ENCODE data around the gene CTRB1. TPM values are rescaled to one million over a fixed set of nuclear protein-coding genes. Genes with fewer than 3 reads are reported as not detected.
A peak's percentile ranks its signal among the peaks of the same experiment; 100 is the strongest.

CTRB1 gene
- total RNA-seq, 1 experiment from 2014 or later: not detected

DNA sequence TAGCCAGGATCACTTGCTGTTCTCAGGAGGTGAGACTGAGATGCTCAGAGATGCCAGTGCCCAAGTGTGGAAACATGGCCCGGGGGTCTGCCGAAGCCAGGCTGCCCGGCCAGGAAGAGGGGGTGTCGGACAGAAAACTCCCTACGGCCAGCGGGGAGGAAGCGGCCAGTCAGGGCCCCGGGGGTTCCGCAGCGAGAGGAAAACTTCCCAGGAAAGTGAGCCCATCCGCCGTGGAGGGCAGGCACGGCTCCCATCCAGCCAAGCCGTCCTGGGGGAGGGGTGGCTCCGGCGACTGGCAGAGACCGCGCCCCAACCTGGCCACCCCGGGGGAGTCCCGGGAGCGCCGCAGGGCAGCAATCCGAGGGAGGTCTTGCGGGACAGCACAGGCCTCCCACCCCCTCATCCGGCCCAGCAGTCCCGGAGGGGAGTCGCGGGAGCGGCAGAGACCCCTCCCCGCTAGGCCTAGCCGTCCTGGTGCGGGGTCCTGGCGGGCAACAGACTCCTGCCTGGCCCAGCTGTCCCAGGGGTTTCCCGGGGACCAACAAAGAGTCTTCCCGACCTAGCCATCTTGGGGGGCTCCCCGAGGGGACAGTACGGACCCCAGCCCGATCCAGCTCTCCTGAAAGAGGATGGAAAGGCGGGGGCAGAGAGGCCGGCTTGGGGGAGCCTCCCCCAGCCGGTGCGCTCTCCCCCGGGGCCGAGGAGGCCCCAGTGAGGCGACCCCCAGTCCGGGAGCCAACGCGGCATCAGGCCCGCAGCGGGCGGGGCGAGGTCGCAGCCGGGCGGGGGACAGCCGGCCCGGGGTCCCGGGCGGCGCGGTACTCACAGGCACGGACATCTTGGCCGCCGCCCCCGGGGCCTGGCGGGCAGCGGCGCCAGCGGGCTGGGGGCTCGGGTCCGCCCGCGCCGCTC lies 46.5 kb downstream of the CTRB1 start:
- no TSS peak for BruUV-seq (replicated peaks)
- Mint-ChIP-seq H3K9me3 (ENCODE audit: unreplicated experiment) (no peaks in the 10 kb centered on the region), H3K27ac (ENCODE audit: unreplicated experiment) (peak overlapping the region; percentile 95), H3K4me3 (ENCODE audit: unreplicated experiment) (peak overlapping the region; percentile 82), H3K27me3 (ENCODE audit: insufficient read depth, unreplicated experiment) (no peaks in the 10 kb centered on the region), H3K36me3 (ENCODE audit: insufficient read depth, unreplicated experiment) (peaks cover 22% of the 10 kb centered on the region), H3K4me1 (ENCODE audit: low read depth, unreplicated experiment) (peaks cover 27% of the 10 kb centered on the region)
- TF ChIP-seq, protein P1, sequence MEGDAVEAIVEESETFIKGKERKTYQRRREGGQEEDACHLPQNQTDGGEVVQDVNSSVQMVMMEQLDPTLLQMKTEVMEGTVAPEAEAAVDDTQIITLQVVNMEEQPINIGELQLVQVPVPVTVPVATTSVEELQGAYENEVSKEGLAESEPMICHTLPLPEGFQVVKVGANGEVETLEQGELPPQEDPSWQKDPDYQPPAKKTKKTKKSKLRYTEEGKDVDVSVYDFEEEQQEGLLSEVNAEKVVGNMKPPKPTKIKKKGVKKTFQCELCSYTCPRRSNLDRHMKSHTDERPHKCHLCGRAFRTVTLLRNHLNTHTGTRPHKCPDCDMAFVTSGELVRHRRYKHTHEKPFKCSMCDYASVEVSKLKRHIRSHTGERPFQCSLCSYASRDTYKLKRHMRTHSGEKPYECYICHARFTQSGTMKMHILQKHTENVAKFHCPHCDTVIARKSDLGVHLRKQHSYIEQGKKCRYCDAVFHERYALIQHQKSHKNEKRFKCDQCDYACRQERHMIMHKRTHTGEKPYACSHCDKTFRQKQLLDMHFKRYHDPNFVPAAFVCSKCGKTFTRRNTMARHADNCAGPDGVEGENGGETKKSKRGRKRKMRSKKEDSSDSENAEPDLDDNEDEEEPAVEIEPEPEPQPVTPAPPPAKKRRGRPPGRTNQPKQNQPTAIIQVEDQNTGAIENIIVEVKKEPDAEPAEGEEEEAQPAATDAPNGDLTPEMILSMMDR (IDR thresholded peaks at IDR 0.05; ENCODE audit: insufficient read depth in 1 of 2, low read depth in 1 of 2, low read length in 1 of 2, severe bottlenecking in 1 of 2, unreplicated experiment in 1 of 2): no peak
- H3K36me3 ChIP-seq (ENCODE audit: control insufficient read depth, insufficient read depth, low read length): peaks cover 5% of the 10 kb centered on the region; the same call in 1 of the 2 replicates
- no peaks in the 10 kb centered on the region for H3K27me3 ChIP-seq (replicated peaks; ENCODE audit: control insufficient read depth, insufficient read depth, low read length)
- intact Hi-C loops (cut with micrococcal nuclease; ENCODE audit: unreplicated experiment): loop anchor here (2.0 kb wide), 1 partner anchor 46 kb away; no protein-coding TSS in a partner anchor
- no peaks in the 10 kb centered on the region for H3K9me3 ChIP-seq
- ChIA-PET POLR2A (interaction anchor here (0.5 to 1.5 kb wide), 4 partner anchors 14 to 139 kb away, joined by 3 to 10 read pairs (median 6); partner anchors contain the start of gene BCAR1), CTCF (interaction anchor here (0.8 to 1.9 kb wide), 3 partner anchors 31 to 120 kb away, joined by 3 to 17 read pairs (median 4); no protein-coding TSS in a partner anchor)
- H3K4me1 ChIP-seq: peaks cover 46% of the 10 kb centered on the region
- peak in 1 of 2 experiments; percentile 57 for DNase-seq
- peak overlapping the region; percentile 89 for H3K4me3 ChIP-seq (ENCODE audit: low read depth, low read length)

DNA sequence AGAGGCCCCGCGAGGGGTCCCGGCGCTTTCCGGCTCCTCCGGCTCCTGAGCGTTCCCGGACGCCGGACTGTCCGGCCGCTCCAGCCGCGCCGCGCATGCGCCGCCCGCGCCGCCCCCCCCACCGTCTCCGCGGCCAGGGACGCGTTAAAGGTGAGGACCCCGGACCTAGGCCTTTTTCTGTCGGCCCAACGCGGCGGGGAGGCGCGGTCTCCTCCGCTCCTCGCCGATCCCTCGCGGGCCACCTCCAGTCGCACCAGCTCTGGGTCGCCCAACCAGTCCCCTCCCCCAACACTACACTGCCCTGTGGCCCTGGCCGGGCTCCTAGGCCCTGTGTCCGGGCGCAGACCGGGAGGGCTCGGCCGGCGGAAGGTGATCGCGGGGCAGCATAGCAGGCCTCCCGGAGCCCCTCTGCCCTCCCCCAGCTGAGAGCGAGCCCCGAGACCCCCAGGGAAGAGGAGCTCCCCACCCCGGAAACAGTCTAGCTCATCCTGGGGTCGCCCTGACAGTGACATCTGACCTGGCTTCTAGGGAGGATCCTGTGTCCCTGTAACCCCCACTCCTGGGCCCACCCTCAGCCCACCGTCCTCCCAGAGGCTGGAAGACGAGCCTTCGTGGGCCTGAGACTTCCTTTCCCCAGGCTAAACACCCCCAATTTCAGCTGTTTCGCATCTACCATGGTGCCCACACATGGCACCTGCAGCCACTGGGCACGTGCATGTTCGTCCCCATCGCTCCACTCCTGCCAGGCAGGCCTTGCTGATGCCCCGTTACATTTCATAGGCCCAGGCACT lies 47.3 kb downstream of the CTRB1 start:
- H3K4me3 Mint-ChIP-seq (ENCODE audit: unreplicated experiment): peak overlapping the region; percentile 82
- peaks cover 22% of the 10 kb centered on the region for H3K36me3 Mint-ChIP-seq (ENCODE audit: insufficient read depth, unreplicated experiment)
- Histone ChIP-seq H3K4me3 (ENCODE audit: low read depth, low read length) (peak overlapping the region; percentile 89), H3K36me3 (ENCODE audit: control insufficient read depth, insufficient read depth, low read length) (peaks cover 5% of the 10 kb centered on the region; the same call in 1 of the 2 replicates), H3K27me3 (replicated peaks; ENCODE audit: control insufficient read depth, insufficient read depth, low read length) (no peaks in the 10 kb centered on the region), H3K9me3 (no peaks in the 10 kb centered on the region), H3K4me1 (peaks cover 46% of the 10 kb centered on the region)
- H3K27me3 Mint-ChIP-seq (ENCODE audit: insufficient read depth, unreplicated experiment): no peaks in the 10 kb centered on the region
- H3K4me1 Mint-ChIP-seq (ENCODE audit: low read depth, unreplicated experiment): peaks cover 21% of the 10 kb centered on the region
- intact Hi-C loops (cut with micrococcal nuclease; ENCODE audit: unreplicated experiment): loop anchor here (1.0 to 2.0 kb wide), 3 partner anchors 15 to 45 kb away; partner anchors contain the start of gene BCAR1
- H3K27ac Mint-ChIP-seq (ENCODE audit: unreplicated experiment): peak overlapping the region; percentile 95
- peak; percentile 94 to 96 for DNase-seq
- BruUV-seq (replicated peaks): TSS peak; percentile 80
- no peaks in the 10 kb centered on the region for H3K9me3 Mint-ChIP-seq (ENCODE audit: unreplicated experiment)
- CTCF ChIA-PET: interaction anchor here (0.8 to 1.9 kb wide), 4 partner anchors 13 to 119 kb away, joined by 3 to 17 read pairs (median 4); no protein-coding TSS in a partner anchor
- POLR2A ChIA-PET: interaction anchor here (0.5 to 1.5 kb wide), 3 partner anchors 15 to 69 kb away, joined by 4 to 10 read pairs (median 7); partner anchors contain the start of gene BCAR1
- TF ChIP-seq, protein P1 (IDR thresholded peaks at IDR 0.05; ENCODE audit: insufficient read depth in 1 of 2, low read depth in 1 of 2, low read length in 1 of 2, severe bottlenecking in 1 of 2, unreplicated experiment in 1 of 2): peak in 1 of 2 experiments; percentile 19
